ENCODE results near the gene THAP10. TPM values are rescaled to one million over a fixed set of nuclear protein-coding genes. Genes with fewer than 3 reads are reported as not detected.
A peak's percentile ranks its signal among the peaks of the same experiment; 100 is the strongest.

Gene THAP10
- total RNA-seq, 1 donor from 2014 or later: 2.7 TPM

DNA sequence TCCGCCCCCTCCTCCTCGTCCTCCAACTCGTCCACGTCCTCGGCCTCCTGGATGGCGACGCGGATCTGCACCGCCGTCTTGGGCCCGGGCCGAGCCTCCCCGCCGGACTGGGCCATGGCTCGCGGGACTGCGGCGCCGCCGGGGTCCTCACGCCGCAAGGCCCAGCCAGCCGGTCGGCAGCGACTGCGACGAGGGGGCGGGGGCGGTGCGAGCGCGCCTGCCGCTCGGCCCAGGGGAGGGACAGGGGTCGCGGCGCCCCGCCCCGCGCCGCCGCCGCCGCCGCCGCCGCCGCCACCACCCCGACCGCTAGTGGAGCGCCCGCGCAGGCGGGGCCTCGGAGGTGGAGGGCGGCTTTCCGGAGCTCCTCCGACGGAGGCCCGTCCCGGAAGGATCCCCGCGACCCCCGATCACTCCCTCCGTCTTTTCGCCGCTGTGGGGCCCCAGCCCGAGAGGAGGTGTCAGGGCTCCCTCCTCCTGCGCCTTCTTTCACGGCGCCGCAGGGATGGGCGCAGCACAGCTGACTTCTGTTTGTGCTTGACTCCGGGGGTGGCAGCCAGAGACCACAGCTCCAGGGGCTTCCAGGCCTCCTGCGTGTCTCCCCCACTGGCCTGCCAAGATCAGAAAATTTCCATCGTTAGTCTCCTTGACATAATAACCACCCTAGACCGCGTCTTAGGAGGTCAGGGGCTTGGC lies 38.1 kb downstream of the THAP10 start, which contains the start of gene LARP6:
TSS of gene LARP6 (minus strand) at position 185 of the 693 bp plus-strand sequence. CDS start at position 116, 69 bp downstream.
- DNase-seq: peak; percentile 77

DNA sequence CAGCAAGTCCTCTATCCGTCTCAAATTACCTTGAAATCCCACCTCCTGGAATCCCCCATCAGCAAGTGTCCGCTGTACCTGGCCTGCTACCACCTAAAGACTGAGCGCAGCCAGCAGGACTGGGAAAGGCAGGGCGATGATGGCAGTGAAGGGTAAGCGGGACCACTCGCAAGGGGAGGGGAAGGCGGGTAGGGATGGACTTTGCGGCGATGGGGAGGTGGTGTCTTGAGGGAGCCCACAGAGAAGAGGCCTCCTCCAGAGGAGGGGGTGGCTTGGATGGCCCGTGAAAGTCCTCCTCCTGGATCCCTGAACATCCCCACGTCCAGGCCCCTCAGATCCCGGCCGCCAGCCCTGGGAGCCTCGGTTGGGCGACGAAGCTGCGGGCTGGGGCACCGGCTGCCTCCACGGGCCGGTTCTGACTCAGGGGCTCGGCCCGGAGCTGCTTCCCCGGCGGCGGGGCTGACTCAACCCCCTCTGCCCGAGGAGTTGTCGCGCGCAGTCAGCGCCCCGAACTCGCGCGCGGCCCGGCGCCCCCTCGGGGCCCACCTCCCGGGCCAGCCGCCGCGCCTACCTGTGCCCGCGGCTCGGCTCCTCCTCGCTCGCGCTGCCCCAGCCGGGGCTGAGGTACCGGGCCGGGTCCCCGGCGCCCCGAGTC lies 38.8 kb downstream of the THAP10 start:
- DNase-seq: peak; percentile 61

DNA sequence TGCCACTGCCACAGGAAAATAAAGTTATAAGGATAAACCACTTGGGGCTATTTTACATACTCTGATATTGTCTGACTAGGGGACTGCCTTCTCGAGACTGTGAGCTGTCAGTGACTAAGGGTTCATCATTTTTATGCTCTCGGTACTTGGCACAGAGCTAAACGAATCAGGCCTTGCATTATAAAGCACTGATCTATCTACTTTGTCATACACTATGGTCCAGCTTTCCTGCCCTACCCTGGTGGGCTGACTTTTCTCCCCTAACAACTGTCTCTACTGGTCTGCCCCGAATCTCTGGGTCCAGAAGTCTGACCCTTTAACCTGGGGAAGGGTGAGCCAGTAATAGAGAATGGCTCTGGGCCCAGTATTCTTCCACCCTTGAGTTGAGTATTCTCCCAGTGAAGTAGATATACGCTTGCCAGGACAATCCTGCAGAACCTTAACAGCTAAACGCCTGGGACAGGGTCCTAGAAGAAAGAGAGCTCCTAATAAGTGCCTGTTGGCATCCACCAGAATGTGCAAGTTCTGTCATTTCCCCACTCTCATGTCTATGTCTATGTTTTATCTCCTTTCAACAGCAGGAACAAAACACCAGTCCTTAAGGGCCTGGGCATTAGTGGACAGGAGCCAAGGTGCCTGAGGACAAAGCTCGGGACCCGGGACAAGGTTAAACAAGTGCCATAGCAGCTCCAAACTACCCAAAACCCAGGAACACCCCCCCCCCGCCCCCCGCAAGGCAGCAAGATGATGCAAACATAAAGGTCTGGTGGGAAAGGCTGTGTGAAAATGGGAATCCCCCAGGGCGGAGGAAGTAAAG lies 39.5 kb downstream of the THAP10 start:
- no peak for DNase-seq

DNA sequence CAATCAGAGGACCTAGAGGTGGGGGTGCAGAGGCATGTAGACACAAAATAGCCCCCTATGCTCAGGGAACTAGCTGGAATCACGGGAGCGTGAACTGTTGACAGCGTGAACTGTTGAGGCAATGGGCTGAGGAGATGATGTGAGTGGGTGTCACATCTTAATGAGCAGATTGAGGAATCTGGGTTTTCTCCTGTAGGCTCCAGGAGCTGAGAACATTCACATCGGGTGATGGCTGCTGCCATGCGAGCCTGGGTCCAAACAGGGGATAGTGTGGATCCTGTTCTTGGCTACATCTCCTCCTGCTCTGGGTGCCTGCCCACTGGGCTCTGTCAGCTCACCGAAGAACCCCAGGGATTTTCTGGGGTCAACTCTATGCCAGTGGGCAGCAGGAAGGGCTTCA lies 40.3 kb downstream of the THAP10 start:
- DNase-seq: no peak

DNA sequence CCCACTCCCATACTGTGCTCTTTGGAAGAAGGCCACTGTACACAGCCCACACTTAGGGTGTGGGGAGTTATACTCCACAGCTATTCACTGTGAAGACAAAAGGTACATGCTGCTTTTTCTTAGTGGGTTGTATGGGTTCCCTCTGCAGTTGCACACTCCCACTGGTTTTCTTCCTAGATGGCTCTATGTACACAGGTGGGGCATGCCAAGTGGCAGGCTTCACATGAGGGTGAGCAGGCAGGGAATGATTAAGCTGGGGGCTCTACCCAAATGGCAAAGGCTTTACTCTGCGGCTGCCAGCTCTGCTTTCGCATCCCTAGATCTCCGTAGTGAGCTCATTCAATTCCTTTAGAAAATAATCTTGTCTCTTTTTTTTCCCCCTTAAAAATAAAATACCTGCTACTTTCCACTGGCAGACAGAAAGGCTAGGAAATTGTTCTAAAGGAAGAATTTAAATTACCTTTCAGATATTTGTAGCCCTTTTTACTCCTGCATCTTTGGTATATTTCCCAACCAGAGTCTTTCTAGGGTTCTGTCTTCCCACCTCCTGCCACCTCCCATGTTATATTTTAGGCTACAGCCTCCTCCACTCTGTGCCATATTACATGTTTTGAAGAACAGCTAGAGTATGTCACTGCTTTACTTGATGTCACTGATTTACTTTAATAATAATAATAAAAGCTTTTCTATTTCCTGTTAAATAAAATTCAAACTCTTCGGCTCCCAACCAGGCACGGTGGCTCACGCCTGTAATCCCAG lies 46.5 kb downstream of the THAP10 start:
- DNase-seq: no peak

DNA sequence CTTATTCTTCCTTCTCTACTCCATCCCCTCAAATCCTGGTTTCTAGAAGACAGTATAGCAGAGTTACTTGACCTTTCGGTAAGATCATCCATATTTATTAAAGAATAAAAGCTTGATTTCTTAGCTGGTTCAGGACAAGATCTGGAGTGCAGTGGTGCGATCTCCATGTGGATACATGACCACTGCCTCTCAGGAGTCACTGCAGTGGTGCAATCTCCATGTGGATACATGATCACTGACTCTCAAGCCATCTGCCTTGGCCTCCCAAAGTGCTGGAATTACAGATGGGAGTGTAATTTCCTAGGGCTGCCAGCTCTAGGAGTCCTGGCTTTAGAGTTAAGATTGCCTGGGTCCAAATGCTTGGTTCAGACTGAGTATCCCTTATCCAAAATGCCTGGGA lies 54.8 kb downstream of the THAP10 start:
- DNase-seq: no peak

DNA sequence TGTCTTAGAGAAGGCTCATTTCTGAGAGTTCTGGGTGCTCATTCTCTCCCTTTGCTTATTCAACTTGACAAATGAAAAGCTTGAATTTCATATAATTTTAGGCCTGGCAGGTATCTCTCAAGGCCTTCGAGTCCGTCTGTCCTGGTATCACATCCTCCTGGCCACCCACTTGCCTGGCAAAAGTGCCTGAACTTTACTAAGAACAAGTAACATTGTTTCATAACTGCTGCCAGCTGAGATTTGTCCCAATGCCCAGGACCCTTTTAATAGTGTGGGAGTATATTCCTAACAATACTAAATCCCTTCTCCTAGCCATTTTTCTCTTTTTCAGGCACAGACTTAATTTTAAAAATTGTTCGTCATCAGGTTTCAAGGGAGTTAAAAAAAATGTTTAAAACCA lies 56.4 kb downstream of the THAP10 start:
- DNase-seq: no peak

DNA sequence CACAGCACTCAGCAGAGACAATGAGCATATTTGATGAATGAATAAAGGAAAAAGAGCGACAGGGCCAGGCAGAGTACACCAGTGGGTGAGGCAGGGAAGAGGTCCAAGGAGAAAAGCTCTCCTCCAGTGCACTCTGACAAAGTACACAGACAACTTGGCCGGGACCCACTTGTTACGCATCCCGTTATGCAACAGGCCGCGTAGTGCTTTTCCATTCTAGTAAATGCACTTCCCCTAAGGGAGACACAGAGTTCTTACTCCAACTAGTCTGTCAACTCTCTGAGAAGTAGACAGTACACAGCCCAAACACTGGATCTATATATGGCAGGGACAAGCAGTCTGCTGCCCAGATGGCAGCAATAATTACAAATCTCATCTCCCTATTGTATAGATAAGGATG lies 56.8 kb downstream of the THAP10 start:
- DNase-seq: no peak

DNA sequence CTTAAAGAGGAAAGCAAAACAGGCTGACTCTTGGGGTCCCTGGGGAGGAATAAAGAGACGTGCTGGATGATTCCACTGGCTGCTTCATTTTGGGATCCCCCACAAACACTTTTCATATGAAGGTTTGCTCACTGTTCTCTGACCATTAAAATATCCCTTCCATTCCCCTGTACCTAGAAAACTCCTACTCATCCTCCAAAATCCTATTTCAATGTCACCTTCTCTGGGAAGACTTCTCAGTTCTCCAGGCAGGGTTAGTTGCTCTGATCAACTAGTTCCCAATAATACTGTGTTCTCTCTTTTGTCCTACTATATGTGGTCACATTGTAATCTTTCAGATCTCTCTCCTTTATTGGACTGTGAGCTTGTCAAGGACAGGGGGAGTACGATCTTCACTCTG lies 57.2 kb downstream of the THAP10 start:
- DNase-seq: no peak

DNA sequence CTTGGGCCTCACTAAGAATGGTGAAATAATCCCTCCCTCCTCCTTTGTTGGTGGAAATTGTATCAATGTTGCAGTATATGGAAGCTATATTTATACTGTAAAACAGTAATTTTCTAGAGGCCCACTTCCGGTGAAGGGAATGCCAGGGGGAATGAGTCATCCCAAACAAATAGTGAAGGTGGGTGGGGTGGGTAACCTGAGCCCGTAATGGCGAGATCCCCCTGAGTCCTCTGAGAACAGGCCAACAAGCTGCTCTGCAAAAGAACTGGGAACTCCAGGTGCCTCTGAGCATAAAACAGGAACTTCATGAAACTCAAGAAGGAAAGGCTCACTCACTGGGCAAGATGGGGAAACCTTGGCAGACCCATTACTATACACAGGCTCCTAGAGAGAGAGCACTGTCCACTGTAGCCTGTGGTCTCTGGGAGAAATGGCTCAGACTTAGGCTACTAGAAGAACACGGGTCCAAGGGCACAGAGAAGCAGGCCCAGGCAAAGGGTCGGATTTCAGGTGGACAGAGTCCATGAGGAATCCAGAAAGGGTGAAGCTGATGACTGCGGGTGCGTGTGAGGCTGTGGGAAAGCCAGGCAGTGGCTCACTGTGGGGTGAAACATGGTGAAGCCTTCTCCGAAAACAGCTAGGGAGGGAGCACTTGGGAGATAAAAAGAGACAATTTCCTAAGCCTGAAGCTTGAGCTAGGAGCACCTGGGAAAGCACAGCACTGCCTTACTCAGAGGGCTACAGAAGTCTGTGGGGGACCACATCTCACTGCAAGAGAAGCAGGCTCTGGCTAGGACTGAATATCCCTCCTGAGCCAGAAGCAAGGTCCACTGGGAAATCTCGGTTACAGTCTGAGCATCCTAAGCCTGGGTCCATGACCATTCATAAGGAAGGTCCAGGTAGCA lies 58.1 kb downstream of the THAP10 start:
- peak; percentile 83 for DNase-seq

DNA sequence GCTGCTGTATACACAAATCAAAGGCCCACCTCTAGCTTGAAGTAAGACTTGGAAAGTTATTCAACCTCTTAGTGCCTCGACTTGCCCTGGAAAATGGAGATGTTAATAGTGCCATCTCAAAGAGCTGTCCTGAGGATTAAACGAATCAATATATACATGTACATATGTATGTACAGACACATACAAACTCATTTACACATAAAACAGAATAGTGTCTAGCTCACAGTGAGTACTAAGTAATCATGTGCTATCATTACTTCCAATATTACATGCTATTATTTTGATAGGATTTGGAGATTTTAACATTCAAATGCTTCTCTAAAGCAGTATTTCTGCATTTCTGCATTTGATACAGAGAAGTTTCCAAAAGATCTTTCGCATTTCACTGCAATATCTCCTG lies 58.8 kb downstream of the THAP10 start:
- no peak for DNase-seq

DNA sequence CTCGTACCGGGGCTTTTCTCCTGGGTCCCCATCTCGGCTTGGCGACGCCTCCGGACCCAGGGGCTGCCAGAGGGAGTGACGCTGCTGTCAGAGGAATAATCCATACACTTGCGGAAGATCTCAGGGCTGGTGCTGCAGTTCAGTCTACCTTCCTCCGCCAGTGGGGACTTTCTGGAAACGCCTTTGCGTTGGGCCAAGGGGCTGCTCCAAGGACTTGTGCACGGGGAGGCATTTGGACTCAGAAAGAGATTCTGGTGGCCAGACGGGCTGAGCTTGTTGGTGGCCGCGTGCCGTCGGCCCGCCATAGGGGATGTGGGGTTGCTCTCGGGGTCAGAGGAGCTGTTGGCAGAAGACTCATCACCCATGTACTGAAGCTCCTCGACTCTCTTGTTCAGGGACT lies 60.1 kb downstream of the THAP10 start:
- no peak for DNase-seq

Other genes with a start within 250 kb of the THAP10 start
- 139 TPM for gene UACA, start 128.9 kb downstream of the THAP10 start, total RNA-seq
- 8.9 TPM for gene LARP6, start 38.3 kb downstream of the THAP10 start, total RNA-seq
- 18.5 TPM for gene LRRC49, start 393 bp upstream of the THAP10 start, total RNA-seq
- gene THSD4, start 223.0 kb upstream of the THAP10 start, total RNA-seq: 43.2 TPM